NCI-H128 (cell line): ENCODE data around the gene RNF144A.
"Not testable (repeated sequence)": the region's sequence is repeated elsewhere in the genome, so short reads cannot be mapped to it uniquely, and the experiment has no call there.

Source experiments
- DNase-seq: peaks from one replicate; lab custom pipeline; 2025; ENCODE audit not compliant: unreplicated experiment; lab: John Stamatoyannopoulos, UW

RNF144A gene

DNA sequence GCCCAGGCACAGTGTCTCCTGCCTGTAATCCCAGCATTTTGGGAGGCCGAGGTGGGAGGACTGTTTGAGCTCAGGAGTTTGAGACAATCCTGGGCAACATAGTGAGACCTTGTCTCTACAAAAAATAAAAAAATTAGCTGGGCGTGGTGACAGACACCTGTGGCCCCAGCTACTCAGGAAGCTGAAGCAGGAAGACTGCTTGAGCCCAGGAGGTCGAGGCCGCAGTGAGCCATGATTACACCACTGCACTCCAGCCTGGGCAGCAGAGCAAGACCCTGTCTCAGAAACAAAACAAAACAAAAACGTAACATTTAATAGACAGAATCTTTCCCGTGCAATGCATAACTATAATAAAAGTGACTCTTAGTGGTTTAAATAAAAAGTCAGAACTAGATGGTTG, 84.2 kb downstream of the RNF144A start:
- DNase-seq, result not testable (repeated sequence)

DNA sequence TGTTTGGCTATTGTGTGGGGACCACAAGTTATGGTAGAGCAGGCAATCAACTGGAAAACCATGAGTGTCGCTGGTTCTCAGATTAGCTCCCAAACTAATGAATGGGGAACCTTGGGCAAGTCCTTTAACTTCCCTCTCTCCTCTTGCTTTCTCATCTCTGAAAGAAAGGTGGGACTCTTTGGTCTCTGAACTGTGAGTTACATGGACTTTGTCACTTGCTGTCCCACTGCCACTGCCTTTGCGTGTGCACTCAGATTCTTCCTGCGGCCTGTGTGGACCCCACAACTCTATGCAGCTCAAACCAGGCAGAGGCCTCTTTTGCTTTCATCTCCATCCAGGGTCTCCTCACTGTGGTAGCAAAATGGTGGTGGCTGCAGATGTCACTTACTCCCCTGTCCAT, 86.7 kb downstream of the RNF144A start:
- DNase-seq, result no peak

DNA sequence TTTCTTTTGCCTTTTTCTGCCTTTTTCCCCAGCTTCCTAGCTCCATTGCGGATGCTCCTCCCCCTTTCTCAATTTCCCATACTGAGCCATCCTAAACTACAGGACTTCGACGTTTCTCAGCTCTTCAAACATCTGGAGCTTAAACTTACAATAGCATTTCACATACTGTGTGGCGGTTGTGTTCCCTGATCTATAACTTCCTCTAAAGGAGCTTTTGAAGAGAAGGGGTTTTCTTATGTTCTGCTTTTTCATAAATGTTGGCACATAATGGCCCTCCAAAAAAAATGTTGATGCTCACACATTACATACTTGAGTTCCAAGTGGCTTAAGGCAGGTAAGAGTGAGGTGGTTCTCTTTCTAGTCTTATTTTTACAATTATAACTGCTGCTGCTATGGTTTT, 87.4 kb downstream of the RNF144A start:
- no peak for DNase-seq

DNA sequence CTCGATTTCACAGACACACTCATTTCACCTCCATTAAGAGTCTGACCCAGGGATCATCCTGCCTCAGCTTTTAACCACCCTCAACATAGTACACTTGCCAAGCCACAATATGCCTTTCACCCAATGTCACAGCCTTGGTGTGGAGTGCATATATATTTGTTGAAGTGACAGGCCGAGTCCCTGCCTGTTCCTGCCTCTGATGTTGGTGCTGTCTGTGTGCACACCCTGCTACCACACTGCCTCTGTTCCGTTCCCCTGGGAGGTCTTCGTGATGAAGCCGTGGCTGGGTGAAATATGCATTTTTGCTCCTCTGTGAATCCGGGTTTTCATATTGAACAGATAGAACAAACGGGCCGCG, 90.3 kb downstream of the RNF144A start:
- no peak for DNase-seq

DNA sequence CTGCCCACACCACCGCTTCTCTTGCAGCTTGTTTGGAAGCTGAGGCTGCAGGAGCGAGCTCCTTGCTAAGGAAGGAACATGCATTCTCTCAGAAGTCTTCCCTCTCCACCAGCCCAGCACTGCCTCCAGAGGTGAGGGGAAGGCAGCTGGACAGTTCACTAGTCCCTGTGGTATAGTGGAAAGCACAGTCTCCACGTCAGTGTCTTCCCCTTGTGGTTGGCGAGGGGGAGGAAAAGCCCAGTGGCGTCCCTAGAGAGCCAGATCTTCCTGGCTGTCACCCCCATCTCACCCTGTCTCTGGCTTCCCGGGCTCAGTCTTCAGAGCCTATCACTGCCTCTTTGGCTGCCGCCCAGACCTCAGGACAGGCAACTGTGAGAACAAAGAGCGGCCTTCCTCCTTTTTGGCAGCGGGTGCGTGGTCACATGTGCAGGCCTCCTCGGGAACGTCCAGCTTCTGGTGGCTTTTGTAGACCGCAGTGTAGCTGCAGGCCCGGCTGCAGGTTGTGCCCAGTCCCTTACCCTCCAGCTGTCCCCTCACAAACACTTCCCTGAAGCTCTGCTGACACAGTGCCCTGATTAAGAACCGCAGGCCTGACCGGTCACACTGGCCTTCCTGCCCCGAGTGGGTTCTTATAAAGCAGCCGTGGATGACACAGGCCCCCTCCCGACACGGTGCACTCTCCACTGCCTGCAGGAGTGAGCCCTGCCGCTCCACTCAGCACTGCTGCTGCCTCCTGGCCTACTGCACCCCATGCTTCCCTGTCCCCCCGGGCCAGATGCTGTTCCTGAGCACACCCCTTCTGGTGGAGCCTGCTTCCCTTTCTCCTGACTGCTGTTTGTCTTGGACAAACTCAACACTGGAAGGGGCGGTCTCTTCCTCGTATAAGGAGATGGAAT, 90.9 kb downstream of the RNF144A start:
- no peak for DNase-seq

DNA sequence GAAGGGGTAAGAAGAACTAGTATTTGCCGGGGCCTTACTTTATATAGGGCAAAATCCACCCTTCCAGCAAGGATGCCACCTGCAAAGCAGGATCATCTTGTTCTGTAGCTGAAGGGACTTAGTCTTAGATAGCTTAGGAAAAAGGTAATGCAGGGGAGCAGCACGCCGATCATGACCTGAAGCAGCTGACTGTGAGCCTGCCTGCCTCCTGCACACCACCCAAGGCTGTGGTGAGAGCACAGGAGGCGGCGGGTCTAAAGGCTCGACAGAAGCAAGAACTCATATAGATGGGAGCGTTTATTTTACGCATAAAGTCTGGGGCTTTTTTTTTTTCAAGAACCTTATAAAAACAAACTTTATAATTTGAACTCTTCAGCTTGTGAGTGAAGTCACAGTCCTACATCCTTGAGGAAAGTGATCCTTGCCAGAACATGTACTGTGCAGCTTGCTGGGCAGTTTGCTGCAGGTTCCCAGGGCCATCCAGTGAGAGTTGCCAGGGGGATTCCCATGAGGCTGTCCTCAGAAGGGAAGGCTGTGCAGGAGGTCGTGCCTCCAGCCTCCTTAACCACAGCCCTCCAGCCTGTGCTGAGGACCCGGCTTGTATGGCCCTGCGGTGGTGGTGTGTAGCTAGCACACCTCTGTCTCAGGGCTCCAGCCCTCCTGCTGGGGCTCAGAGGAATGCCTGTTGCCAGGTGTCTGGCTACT, 92.1 kb downstream of the RNF144A start:
- DNase-seq, result no peak

DNA sequence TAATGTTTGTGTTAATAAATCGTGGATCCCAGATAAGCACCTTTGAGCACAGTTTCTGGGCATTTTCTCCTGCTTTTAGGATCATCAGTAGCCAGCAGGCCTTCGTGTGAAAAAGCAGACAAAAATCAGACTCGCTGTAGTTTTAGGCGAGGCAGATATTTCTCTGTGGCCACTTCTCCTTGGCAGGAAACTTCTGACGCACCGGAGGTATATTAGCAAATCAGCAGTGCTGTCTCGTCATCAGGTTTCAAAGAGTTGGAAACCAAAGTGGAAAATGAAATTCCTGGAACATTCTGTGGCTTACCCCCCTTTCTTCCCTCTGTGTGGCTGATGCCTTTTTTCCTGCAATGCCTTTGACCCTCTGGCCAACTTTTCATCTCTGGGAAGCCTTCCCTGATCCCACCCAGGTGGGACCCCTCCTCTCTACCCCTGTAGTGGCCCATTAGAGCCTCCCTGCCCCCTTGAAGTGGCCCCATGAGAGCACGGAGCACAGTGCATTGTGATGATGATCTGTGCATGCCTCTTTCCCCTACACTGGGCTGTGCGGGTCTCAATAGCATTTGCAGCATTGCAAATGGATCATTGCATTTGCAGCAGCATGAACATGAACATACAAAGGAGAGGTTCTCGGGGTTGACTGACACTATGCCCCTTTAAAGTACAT, 93.3 kb downstream of the RNF144A start:
- no peak for DNase-seq

DNA sequence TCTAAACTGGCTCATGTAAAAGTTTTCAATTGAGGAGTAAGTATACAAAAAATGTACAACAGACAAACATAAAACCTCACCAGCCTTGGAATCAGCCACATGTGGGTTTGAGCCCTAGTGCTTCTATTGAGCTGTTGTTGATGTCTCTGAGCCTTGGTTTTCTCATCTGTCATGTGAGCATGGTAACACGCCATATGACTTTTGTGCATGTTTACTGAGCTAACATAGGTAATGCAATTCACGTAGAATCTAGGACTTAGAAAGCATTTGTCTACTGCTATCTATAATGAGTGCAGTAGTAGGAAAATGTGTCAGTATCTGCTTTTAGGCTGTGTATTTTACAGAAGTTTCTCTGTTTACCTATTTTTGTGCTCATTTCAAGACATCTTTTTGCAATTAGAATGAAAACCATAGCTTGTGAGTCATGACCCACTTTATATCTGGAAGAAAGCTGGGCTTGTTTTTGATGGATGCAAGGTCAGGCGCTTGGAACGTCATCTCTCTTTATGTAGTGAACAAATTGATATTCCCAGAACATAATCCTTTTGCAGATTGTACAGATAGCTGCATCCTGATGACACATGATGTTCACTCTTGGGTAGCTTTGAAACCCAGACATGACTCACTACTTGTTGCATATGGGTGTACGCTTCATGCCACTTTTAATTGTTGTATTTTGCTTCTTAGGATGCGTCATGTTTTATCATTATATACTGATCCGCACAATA, 94.3 kb downstream of the RNF144A start:
- DNase-seq, result no peak

DNA sequence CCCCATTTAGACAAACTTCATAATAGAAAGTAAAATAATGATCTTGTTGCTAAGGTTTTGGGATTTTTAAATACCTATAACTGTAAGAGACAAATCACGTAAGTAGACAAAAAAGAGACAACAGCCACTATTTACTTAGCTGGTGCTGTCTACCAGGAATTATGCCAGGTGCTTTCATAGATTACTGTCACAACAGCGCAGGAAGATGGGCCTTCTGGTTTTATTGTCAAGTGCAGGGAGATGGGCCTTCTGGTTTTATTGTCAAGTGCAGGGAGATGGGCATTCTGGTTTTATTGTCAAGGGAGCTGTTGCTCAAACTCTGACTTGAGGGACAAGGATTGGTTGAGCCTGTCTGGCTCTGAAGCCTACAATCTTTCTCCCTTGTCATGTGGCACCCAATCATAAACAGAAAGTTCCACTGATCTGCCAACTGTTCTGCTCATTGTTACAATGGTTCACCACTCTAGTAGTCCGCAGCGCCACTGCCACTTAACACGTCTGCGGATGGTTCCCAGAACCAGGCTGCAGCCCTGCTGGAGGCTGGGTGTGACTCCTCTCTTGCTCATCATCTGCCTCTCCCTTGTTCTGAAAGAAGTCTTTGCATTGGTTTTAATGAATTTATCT, 95.0 kb downstream of the RNF144A start:
- DNase-seq, result no peak

DNA sequence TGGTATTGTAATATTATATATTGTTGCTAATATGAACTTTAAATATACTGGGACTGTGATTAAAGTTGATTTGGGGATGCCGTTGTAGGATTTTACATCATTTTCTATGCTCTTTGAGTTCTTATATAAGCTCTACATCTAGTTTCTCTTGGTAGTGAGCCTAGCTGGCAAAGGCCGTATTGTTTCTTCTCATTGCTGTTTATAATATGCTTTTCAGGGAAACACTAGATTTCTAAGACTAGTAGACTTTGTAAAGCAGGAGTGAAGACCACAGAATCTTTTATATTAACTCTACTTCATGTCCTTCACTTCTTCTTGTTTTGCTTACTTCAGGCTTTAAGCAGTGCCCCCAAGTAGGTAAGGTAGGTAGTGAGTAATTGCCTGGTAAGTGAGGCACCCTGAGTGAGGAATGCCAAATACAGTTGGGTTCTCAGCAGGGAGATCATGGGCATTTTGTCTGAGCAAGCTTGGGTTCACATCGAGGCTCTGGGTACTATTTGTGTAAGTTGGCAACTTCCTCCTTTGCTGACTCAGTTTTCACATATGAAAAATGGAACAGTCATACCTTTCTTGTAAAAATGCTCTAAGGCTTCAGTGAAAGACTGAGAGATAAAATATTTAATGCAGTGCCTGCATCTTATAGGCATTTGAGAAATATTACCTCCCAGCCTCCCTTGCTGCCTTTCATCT, 96.4 kb downstream of the RNF144A start:
- no peak for DNase-seq

DNA sequence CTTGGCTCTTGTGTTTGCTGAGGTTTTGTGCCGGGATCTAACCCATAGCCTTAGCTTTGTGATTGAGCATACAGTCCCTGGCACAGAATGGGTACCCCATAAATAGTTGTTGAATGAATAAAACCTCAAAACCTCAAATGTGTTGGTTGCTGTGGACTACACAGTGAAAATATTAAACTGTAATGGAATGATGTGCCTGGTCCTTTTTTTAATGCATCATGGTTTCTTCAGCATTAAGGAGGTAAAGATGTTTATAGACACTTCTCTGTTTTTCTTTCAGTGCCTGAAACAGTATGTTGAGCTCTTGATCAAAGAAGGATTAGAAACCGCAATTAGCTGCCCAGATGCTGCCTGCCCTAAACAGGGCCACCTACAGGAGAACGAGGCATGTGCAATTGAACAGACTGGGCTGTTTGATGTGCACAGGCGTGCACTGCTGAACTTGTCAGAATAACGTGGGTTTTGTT, 97.0 kb downstream of the RNF144A start:
- no peak for DNase-seq

DNA sequence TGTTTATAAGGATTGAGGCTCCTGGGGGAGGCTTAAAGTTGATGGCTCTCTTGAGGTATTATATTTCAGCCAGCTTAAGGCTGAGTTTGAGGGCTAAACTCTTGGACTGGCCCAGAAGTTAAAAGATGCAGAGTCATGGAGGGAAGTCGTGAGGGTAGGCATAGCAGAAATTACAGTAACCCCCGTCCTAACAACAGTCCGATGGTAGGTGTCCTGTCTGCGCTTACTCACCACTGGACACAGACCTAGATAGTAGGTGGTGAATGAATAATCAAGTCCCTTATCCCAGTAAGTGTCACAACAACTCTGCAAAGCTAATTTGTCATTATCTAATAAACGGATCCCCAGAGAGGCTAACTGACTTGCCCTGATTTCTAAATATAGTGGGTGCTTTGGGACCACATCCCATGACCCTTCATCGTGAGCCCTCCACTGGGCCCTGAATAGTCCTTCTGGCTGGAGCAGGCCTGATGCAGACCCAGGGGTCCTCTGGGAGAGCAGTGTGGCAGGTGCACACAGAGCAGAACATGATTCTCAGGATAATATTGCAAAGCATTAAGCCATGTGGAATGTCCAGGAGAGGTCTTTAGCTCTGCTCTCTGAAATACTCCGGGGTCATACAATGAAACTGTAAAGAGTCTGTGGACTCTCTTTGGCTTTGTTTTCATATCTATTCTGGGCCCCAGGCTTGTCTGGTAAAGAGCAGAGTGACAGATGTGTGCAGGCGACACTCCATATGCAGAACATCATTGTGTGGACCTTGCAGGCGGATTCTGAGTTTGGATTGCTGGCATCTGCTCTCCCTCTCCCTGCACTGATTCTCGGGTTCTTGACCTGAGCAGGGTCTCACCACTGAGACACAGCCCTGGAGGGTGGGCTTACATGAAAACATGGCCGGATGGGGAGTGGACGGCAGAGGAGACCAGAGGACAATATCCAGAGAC, 98.1 kb downstream of the RNF144A start:
- no peak for DNase-seq

DNA sequence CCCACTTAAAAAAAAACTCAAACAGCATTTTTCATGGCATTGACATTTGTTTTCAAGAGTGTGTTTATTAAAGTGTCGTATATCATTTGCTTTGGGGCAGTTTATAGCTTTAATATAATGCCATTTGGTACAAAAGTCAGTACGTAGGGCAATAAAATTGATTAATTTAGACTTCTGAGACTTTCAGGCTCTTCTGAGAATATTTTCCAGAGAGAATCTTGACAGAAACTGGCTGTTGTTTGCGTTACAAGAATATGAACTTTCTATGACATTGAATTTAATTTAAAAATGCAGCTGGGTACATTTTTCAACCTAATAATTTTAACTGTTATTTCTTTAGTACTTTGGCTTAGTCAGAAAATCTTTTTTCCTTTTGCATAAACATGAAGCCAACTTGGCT, 98.9 kb downstream of the RNF144A start:
- DNase-seq, result no peak

DNA sequence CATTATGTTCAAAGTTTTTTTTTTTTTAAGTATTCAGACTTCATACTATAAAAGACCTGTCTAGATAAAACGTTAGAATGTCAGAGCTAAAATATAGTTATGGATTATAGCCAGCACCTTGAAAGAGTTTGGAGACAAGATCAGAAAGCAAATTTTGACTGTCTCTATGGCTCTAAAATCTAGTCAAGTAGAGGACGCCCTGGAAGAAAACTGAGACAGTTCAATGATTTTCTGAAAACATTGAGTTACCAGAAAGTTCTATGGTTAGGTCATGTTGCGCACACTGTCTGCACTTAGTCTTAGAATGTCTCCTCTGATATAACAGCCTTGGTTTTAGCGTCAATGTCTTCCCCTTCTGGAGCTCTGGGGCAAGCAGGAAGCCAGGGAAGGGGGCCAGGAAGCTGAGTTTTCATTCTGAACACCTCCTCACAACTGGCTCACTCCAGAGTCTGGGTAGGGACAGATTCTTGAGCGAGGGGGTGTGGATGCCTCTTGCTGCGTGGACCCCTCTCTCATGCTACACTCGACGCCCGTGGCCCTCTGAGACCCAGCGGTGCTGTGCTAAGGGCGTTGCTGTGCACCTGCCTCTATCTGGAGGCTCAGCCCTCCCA, 99.5 kb downstream of the RNF144A start:
- no peak for DNase-seq

DNA sequence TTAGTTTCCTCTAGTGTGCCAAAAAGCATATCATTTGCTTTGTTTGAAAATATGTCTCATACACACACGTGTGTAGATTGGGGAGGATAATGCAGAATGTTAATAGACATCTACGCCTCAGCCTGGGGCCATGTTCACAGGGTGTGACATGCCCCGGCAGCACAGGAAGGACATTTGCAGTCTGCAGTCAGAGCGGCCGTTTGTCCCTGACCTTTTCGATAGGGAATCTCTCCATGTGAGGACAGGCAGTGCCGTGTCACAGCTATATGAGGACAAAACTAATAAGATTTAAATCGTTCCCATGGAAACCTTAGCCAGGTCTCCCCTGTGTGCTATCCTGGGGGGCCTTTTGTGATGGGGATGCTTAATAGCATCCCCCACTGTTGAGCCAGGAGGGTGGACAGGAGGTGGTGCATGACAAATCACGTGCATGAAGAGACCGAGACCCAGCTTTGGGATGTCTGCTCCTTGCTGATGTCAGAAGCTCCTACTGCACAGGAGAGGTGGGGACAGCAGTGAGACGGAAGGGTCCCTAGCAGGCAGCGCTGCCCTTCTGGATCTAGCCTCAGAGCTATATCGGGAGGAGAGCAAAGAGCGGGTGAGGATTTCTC, 100.6 kb downstream of the RNF144A start:
- DNase-seq, result no peak

DNA sequence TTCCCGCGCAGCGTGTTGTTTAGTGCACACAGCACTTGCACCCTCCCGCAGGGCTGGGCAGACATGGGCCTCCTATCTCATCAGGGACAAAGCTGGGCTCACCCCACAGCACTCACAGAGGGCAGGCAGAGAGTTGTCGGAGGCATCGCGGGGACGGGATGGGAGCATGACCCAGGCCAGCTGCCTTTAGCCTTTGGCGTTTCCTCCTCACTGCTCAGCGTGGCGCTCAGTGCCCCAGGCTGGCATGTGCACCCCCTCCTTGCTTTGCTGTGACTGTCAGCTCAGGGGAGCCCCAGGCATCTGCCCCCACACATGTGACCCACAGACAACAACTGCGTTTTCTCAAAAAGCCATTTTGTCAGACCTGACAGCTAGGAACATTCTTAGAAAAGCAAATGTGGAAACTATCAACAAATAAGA, 101.1 kb downstream of the RNF144A start:
- no peak for DNase-seq

DNA sequence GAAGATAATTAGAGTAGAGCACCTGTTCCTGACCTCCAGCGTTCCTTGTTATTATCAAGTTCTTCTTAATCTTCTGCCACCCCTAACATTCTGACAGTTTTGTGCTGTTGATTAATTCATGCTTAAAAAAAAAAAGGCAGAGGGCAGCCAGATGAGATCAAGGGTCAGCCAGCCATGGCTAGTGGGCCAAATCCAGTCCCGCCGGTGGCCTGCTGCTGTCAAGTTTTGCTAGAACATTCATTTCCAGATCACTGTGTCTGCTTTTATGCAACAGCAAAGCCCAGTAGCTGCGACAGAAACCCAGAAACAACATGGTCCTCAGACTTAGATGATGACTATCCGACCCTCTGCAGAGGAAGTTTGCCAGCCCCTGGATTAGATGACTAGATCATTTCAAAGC, 101.6 kb downstream of the RNF144A start:
- no peak for DNase-seq

DNA sequence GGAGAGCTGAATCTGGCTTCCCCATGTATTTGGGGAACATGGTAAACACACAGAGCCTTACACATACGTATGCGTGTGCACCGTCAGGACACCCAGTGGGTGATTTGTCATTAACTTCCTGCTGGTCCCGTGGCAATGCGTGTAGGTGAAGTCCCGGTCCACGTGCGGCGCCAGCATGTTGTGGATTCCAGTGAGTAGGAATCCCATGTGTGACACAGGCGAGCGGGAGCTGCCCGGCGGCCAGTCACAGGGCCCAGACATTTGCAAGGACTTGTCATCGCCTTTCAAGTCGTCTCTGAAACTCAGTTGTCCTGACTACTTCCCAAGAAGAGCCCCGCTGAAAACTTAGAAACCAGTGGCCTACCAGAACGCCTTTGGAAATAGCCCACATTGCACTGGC, 102.0 kb downstream of the RNF144A start:
- no peak for DNase-seq
